Neutrophil (primary cell): ENCODE results near the gene MARCHF2.

ENCODE experiments used
- H3K27ac ChIP-seq: fragments of 200-600 bp; sonication (generic); 2 replicates; pipeline ENCODE4 v1.5.1; 2016; ENCODE audit warnings: mild to moderate bottlenecking, moderate library complexity
- H3K27me3 ChIP-seq: fragments of 200-600 bp; sonication (generic); 2 replicates; pipeline ENCODE4 v1.6.0; 2016; ENCODE audit warnings: mild to moderate bottlenecking
- H3K36me3 ChIP-seq: fragments of 200-600 bp; sonication (generic); 2 replicates; pipeline ENCODE4 v1.5.1; 2017
- H3K4me1 ChIP-seq, 2 experiments: fragments of 200-600 bp in 1 of 2; sonication (generic) in 1 of 2; 1 replicate in 1 of 2; 2 replicates in 1 of 2; pipeline versions ENCODE4 v1.5.1 to v1.6.1; 2013 to 2016; ENCODE audit warnings: low read depth in 1 of 2, low read length in 1 of 2, mild to moderate bottlenecking in 1 of 2, moderate library complexity in 1 of 2; ENCODE audit not compliant: control insufficient read depth in 1 of 2, insufficient read depth in 1 of 2
- H3K4me3 ChIP-seq, 2 experiments: fragments of 200-600 bp in 1 of 2; sonication (generic) in 1 of 2; 1 replicate in 1 of 2; 2 replicates in 1 of 2; pipeline ENCODE4 v1.5.1; 2013 to 2016; ENCODE audit warnings: low read depth in 1 of 2, low read length in 1 of 2, mild to moderate bottlenecking in 1 of 2, moderate library complexity in 1 of 2
- H3K9me3 ChIP-seq: fragments of 200-600 bp; sonication (generic); 2 replicates; pipeline ENCODE4 v1.5.1; 2016
- CTCF ChIP-seq: fragments of 200-600 bp; sonication (generic); IDR thresholded peaks from 2 replicates; pipeline ENCODE4 v1.5.1; 2016; ENCODE audit warnings: antibody characterized with exemption

The MARCHF2 gene

DNA sequence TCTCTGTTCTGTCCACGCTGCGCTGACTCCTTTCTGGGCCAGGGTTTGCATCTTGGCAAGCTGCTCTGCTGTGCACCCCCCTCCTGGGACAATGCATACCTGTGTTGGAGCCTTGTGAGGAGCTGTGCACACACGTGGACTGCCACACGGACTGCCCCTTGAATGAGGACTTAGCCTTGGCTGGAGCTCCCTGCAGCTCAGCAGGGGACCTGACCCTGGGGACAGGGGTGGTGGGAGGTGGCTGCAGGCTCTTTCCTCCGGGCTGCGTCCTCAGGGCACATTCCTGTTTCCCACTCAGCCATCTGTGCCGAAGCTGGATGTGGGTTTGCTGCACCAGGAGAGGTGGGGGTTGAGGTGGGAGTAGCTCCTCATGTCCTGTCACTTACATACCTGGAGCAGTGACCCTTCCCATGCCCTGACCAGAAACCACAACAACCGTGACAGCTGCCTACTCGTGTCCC is 14.8 kb upstream of the MARCHF2 start:
- H3K36me3 ChIP-seq = peaks cover 50% of the 10 kb centered on the region
- H3K4me1 ChIP-seq = no peaks in the 10 kb centered on the region
- TF ChIP-seq CTCF = no peak
- H3K27me3 ChIP-seq = no peaks in the 10 kb centered on the region
- no peak overlapping the region for H3K4me3 ChIP-seq
- H3K9me3 ChIP-seq = no peaks in the 10 kb centered on the region
- H3K27ac ChIP-seq = no peak overlapping the region

DNA sequence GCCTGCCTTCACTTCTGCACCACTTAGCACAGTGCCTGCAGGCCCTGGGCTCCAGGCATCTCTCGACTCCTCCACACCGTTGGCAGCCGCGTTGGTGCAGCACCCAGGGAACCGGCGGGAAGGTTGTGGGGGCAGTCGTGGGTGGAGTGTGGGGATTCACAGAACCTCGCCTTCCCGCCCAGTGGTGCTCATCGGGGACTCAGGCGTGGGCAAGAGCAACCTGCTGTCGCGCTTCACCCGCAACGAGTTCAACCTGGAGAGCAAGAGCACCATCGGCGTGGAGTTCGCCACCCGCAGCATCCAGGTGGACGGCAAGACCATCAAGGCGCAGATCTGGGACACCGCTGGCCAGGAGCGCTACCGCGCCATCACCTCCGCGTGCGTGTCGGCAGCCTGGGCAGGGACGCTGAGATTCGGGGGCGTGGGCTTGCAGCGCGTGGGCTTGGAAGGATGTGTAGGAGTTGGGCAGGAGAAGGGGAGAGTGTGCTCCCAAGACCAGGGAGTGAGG is 13.4 kb upstream of the MARCHF2 start:
- no peaks in the 10 kb centered on the region for H3K4me1 ChIP-seq
- H3K9me3 ChIP-seq = no peaks in the 10 kb centered on the region
- TF ChIP-seq CTCF = no peak
- no peak overlapping the region for H3K27ac ChIP-seq
- no peaks in the 10 kb centered on the region for H3K27me3 ChIP-seq
- peaks cover 64% of the 10 kb centered on the region for H3K36me3 ChIP-seq
- no peak overlapping the region for H3K4me3 ChIP-seq

DNA sequence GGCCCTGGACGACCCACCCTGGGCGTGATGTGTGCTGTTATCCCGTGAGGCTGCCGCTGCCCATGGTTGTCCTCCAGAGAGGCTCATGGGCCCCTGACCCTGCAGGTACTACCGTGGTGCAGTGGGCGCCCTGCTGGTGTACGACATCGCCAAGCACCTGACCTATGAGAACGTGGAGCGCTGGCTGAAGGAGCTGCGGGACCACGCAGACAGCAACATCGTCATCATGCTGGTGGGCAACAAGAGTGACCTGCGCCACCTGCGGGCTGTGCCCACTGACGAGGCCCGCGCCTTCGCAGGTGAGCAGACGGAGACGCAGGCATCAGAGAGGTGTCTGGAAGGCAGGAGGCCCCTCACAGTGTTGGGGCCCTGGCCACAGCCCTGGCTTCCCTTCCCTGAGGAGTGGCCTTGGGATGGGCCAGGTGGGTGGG is 11.1 kb upstream of the MARCHF2 start:
- H3K4me1 ChIP-seq = no peaks in the 10 kb centered on the region
- peaks cover 76% of the 10 kb centered on the region for H3K36me3 ChIP-seq
- H3K27ac ChIP-seq = no peak overlapping the region
- H3K4me3 ChIP-seq = no peak overlapping the region
- no peak for TF ChIP-seq CTCF
- H3K27me3 ChIP-seq = no peaks in the 10 kb centered on the region
- H3K9me3 ChIP-seq = no peaks in the 10 kb centered on the region

DNA sequence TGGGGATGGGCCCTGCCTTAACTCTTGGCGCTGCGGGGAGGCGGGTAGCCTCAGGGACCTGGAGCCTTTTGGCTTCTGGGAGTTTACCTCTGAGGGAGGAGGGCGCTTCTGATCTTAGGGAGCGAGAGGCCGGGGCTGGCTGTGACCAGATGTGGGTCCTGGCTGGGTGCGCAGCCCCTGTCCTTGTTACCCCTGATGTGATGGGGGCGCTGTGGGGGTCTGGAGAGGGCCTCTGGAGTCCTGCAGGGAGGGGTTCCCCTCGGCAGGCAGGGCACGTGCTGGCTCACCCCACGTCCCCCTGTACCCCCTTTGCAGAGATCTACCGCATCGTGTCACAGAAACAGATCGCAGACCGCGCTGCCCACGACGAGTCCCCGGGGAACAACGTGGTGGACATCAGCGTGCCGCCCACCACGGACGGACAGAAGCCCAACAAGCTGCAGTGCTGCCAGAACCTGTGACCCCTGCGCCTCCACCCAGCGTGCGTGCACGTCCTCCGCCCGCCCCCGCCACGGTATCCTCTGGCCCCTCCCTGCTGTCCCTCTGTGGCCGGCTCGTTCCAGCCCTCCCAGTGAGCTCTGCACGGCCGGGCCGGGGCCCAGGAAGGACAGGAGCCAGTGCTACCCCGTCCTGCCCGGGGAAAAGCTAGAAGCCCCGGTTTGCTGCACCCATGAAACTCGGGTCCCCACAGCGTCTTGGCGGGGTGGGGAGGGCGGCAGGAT is 9.8 kb upstream of the MARCHF2 start:
- Histone ChIP-seq H3K4me3 (no peak overlapping the region), H3K27ac (no peak overlapping the region), H3K27me3 (no peaks in the 10 kb centered on the region), H3K4me1 (no peaks in the 10 kb centered on the region), H3K36me3 (peaks cover 71% of the 10 kb centered on the region), H3K9me3 (no peaks in the 10 kb centered on the region)
- no peak for TF ChIP-seq CTCF

- Histone ChIP-seq H3K4me3 (no peak overlapping the region), H3K27ac (no peak overlapping the region), H3K27me3 (no peaks in the 10 kb centered on the region), H3K9me3 (no peaks in the 10 kb centered on the region), H3K4me1 (no peaks in the 10 kb centered on the region), H3K36me3 (peaks cover 68% of the 10 kb centered on the region)
- no peak for TF ChIP-seq CTCF
Observed at GRCh38 chr19:8403820-8404109, 9.3 kb upstream of the MARCHF2 start.
